Endothelial cell of umbilical vein (primary cell): ENCODE measurements around the gene NFS1. TPM values are rescaled to one million over a fixed set of nuclear protein-coding genes. Genes with fewer than 3 reads are reported as not detected.

Source experiments
- BruUV-seq: library from RNA; stranded (reverse); fragments of 400-500 nt; replicated peaks from 2 replicates; lab custom pipeline; 2021; lab: Mats Ljungman, UMichigan
- CTCF ChIA-PET: fragments of 300-600, 350-600 bp; sonication (Branson Sonifier 250); formaldehyde crosslinking; loops from one replicate; lab custom pipeline; 2021; ENCODE audit warnings: antibody characterized with exemption, inconsistent platforms; lab: Charles Lee
- POLR2A ChIA-PET: fragments of 300-600, 350-600 bp; sonication (Branson Sonifier 250); formaldehyde crosslinking; loops from one replicate; lab custom pipeline; 2021; ENCODE audit warnings: antibody characterized with exemption, inconsistent platforms; lab: Charles Lee
- DNase-seq: peaks from one replicate; pipeline ENCODE4 v3.0.0-alpha.2; 2011; ENCODE audit warnings: low read depth, low spot score
- FAIRE-seq: peaks from 2 replicates; lab custom pipeline; 2011; peaks lifted over from hg19 to GRCh38; lab: Jason Lieb, UNC
- H2AFZ ChIP-seq: 2 replicates; pipeline ENCODE4 v1.6.0; 2012; ENCODE audit warnings: low read depth, low read length, control low read depth, inconsistent platforms
- H3K27ac ChIP-seq: 2 replicates; pipeline ENCODE4 v1.5.1; 2011; ENCODE audit warnings: low read depth, mild to moderate bottlenecking, control low read depth, low read length, moderate library complexity; ENCODE audit not compliant: insufficient read depth
- H3K27me3 ChIP-seq, 2 experiments: 2 replicates each; pipeline versions ENCODE4 v1.6.0 to v1.6.1; 2011; ENCODE audit warnings: low read length in 2 of 2, mixed read lengths in 1 of 2; ENCODE audit not compliant: control insufficient read depth in 2 of 2, insufficient read depth in 2 of 2
- H3K36me3 ChIP-seq, 2 experiments: 2 replicates in 1 of 2; 3 replicates in 1 of 2; pipeline ENCODE4 v1.5.1; 2011; ENCODE audit warnings: low read length in 2 of 2, mild to moderate bottlenecking in 1 of 2, moderate library complexity in 1 of 2; ENCODE audit not compliant: control insufficient read depth in 2 of 2, insufficient read depth in 2 of 2; ENCODE audit errors: extremely low read depth in 1 of 2
- H3K4me1 ChIP-seq: 3 replicates; pipeline ENCODE4 v1.5.1; 2011; ENCODE audit warnings: mild to moderate bottlenecking, low read length; ENCODE audit not compliant: control insufficient read depth, insufficient read depth; ENCODE audit errors: extremely low read depth
- H3K4me2 ChIP-seq: 2 replicates; pipeline ENCODE4 v1.6.1; 2011; ENCODE audit warnings: low read length, control low read depth, mixed read lengths; ENCODE audit not compliant: insufficient read depth
- H3K4me3 ChIP-seq, 3 experiments: fragments of 200-600 bp in 1 of 3; sonication (generic), shearing (Covaris generic) in 1 of 3; replicated peaks in 1 of 3; 2 replicates each; pipeline ENCODE4 v1.5.1; 2011 to 2016; ENCODE audit warnings: control low read depth in 3 of 3, low read length in 3 of 3, mild to moderate bottlenecking in 2 of 3, inconsistent platforms in 1 of 3, low read depth in 1 of 3, moderate library complexity in 1 of 3; ENCODE audit not compliant: insufficient read depth in 1 of 3
- H3K79me2 ChIP-seq: 2 replicates; pipeline ENCODE4 v1.6.0; 2012; ENCODE audit warnings: low read length, inconsistent platforms; ENCODE audit not compliant: control insufficient read depth, insufficient read depth
- H3K9ac ChIP-seq: replicated peaks from 2 replicates; pipeline ENCODE3; 2011; ENCODE audit warnings: low read length, control low read depth; ENCODE audit not compliant: insufficient read depth; ENCODE audit errors: extremely low read depth
- H3K9me1 ChIP-seq: replicated peaks from 3 replicates; pipeline ENCODE4 v1.6.0; 2011; ENCODE audit warnings: mild to moderate bottlenecking, low read length; ENCODE audit not compliant: control insufficient read depth, insufficient read depth; ENCODE audit errors: extremely low read depth
- H3K9me3 ChIP-seq: replicated peaks from 2 replicates; pipeline ENCODE4 v1.5.1; 2012; ENCODE audit warnings: low read length, inconsistent platforms; ENCODE audit not compliant: control insufficient read depth, insufficient read depth
- H4K20me1 ChIP-seq: replicated peaks from 2 replicates; pipeline ENCODE3; 2011; ENCODE audit warnings: mild to moderate bottlenecking, low read length; ENCODE audit not compliant: control insufficient read depth, insufficient read depth; ENCODE audit errors: extremely low read depth
- CTCF ChIP-seq, 2 donors: IDR thresholded peaks; 1 replicate in 1 of 2; 2 replicates in 1 of 2; pipeline ENCODE4 v1.5.1; 2011; ENCODE audit warnings: low read length in 2 of 2, mild to moderate bottlenecking in 2 of 2, moderate library complexity in 2 of 2, control low read depth in 1 of 2, inconsistent platforms in 1 of 2, low read depth in 1 of 2; ENCODE audit not compliant: insufficient read depth in 1 of 2; ENCODE audit errors: extremely low read depth in 1 of 2
- EZH2 ChIP-seq: IDR thresholded peaks from 2 replicates; pipeline ENCODE4 v1.6.1; 2012; ENCODE audit warnings: borderline replicate concordance, low read depth, mild to moderate bottlenecking, moderate library complexity, low read length, inconsistent platforms; ENCODE audit not compliant: severe bottlenecking
- FOS ChIP-seq: IDR thresholded peaks from 2 replicates; pipeline ENCODE4 v1.6.1; 2011; ENCODE audit warnings: mild to moderate bottlenecking, low read length, moderate library complexity, borderline replicate concordance; ENCODE audit not compliant: insufficient read depth
- GATA2 ChIP-seq: IDR thresholded peaks from 2 replicates; pipeline ENCODE4 v1.7.0; 2011; ENCODE audit warnings: low read depth, mild to moderate bottlenecking, moderate library complexity, mixed read lengths, low read length; ENCODE audit not compliant: insufficient read length, insufficient read depth
- JUN ChIP-seq: IDR thresholded peaks from 2 replicates; pipeline ENCODE4 v1.6.1; 2011; ENCODE audit warnings: borderline replicate concordance, low read depth; ENCODE audit not compliant: insufficient read length, insufficient read depth
- MAX ChIP-seq: IDR thresholded peaks from 2 replicates; pipeline ENCODE4 v1.6.1; 2011; ENCODE audit not compliant: insufficient read depth, insufficient read length
- MYC ChIP-seq: IDR thresholded peaks from one replicate; pipeline ENCODE4 v1.6.1; 2011; ENCODE audit warnings: mild to moderate bottlenecking, low read depth, low read length
- POLR2A ChIP-seq: IDR thresholded peaks from 2 replicates; pipeline ENCODE4 v1.6.1; 2012; ENCODE audit warnings: low read depth, mild to moderate bottlenecking, control low read depth, low read length
- POLR2AphosphoS5 ChIP-seq: IDR thresholded peaks from 2 replicates; pipeline ENCODE4 v1.6.1; 2012; ENCODE audit warnings: low read depth, mild to moderate bottlenecking, control low read depth, low read length, moderate library complexity; ENCODE audit not compliant: insufficient read depth
- dilution Hi-C: fragments of 300-500 bp; cut with MboI; formaldehyde crosslinking; loops from one replicate; pipeline ENCODE4 v1.15.0; 2019; ENCODE audit warnings: low sequenced_read_pairs; ENCODE audit not compliant: extremely low pct_ligation_motif_present
- intact Hi-C: fragments of 100-400 bp; cut with micrococcal nuclease; formaldehyde crosslinking; loops from one replicate; pipeline ENCODE4 v1.10.0; 2022
- polyA plus RNA-seq, 4 experiments: library from polyadenylated mRNA; depleted of rRNA in 3 of 4; stranded (reverse) in 3 of 4; unstranded in 1 of 4; fragments of >200 nt; gene quantifications; 2 replicates each; pipeline versions ENCODE4 v1.2.1 to v1.2.3, GENCODE V29; 2011 to 2012; ENCODE audit warnings: missing spikeins in 1 of 4
- total RNA-seq: library from RNA; stranded (reverse); gene quantifications from 2 replicates; pipeline ENCODE4 v1.2.3, GENCODE V29; 2021

NFS1 gene
- total and polyA plus RNA-seq, 2 donors (not counting 3 experiments of a cell fraction or from before 2014, with no cell fraction given): 25.1 to 28.4 TPM

DNA sequence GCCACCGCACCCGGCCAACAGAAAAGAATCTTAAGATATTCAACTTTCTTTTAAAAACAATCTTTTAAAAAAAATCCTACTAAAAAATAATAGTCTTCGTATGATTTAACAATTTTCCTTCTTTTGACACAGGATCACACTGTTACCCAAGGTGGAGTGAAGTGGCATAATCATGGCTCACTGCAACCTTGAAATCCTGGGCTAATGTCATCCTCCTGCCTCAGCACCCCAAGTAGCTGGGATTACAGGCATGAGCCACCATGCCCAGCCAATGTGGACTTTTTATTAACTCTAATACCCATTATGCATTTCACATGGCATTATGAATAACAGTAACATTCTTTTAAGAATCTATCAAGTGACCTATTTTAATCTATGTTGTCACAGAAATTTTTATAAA lies 22.1 kb upstream of the NFS1 start:
- H3K9me1 ChIP-seq: no peaks in the 10 kb centered on the region
- H3K4me3 ChIP-seq: no peak overlapping the region
- peaks cover 8% of the 10 kb centered on the region for H4K20me1 ChIP-seq
- H2AFZ ChIP-seq: no peak overlapping the region
- FAIRE-seq (no peak), DNase-seq (no peak)
- CTCF ChIA-PET: no interaction called here
- H3K4me1 ChIP-seq: no peaks in the 10 kb centered on the region
- H3K36me3 ChIP-seq: peaks cover 54 to 58% of the 10 kb centered on the region in 2 experiments
- dilution Hi-C loops (no loop called here), intact Hi-C loops (loop anchor here (2.0 kb wide), 1 partner anchor 14 kb away; no protein-coding TSS in a partner anchor)
- H3K27me3 ChIP-seq: no peaks in the 10 kb centered on the region
- H3K79me2 ChIP-seq: peaks cover 86% of the 10 kb centered on the region
- H3K9me3 ChIP-seq: no peaks in the 10 kb centered on the region
- H3K9ac ChIP-seq: no peak overlapping the region
- BruUV-seq: no TSS peak
- TF ChIP-seq JUN (no peak), POLR2AphosphoS5 (no peak), EZH2 (no peak), CTCF (IDR thresholded peaks at IDR 0.05; ENCODE audit: extremely low read depth in 1 of 2, insufficient read depth in 1 of 2, low read depth in 1 of 2, low read length in 2 of 2) (no peak), POLR2A (no peak), FOS (no peak), MAX (no peak), GATA2 (no peak), MYC (no peak)
- H3K27ac ChIP-seq: no peak overlapping the region
- POLR2A ChIA-PET: interaction anchor here (1.1 to 1.3 kb wide), 2 partner anchors 13 to 21 kb away, joined by 3 to 9 read pairs; partner anchors contain the start of gene RBM39
- no peak overlapping the region for H3K4me2 ChIP-seq
